Panc1 (cell line): ENCODE data around the gene BICRAL. TPM values are rescaled to one million over a fixed set of nuclear protein-coding genes. Genes with fewer than 3 reads are reported as not detected.

Source experiments
- ATAC-seq: fragments of 200-7000 bp; cut with Tn5 transposase; 2 replicates; pipeline ENCODE4 v1.9.1; 2020; ENCODE audit warnings: mild to moderate bottlenecking, moderate library complexity
- BruUV-seq: library from RNA; stranded (reverse); fragments of 400-500 nt; replicated peaks from 2 replicates; lab custom pipeline; 2021; lab: Mats Ljungman, UMichigan
- CTCF ChIA-PET: fragments of 300-600 bp; sonication (Branson Sonifier 250); formaldehyde crosslinking; loops from one replicate; lab custom pipeline; 2022; ENCODE audit warnings: antibody characterized with exemption; lab: Charles Lee
- POLR2A ChIA-PET: fragments of 300-600 bp; sonication (Branson Sonifier 250); formaldehyde crosslinking; loops from one replicate; lab custom pipeline; 2022; ENCODE audit warnings: antibody characterized with exemption; lab: Charles Lee
- DNase-seq: peaks from one replicate; pipeline ENCODE4 v3.0.0-alpha.2; 2010; ENCODE audit warnings: low read depth, low spot score
- H3K27ac ChIP-seq: 2 replicates; pipeline ENCODE4 v1.5.1; 2011; ENCODE audit warnings: mild to moderate bottlenecking, low read length, inconsistent platforms
- H3K27me3 ChIP-seq: fragments of 200-500 bp; sonication (Bioruptor generic); 2 replicates; pipeline ENCODE4 v1.6.0; 2014; ENCODE audit warnings: low read length, inconsistent platforms; ENCODE audit not compliant: control insufficient read depth, insufficient read depth
- H3K36me3 ChIP-seq: fragments of 200-500 bp; sonication (Bioruptor generic); 2 replicates; pipeline ENCODE4 v1.5.1; 2014; ENCODE audit warnings: inconsistent platforms, mild to moderate bottlenecking, low read length, moderate library complexity; ENCODE audit not compliant: control insufficient read depth, insufficient read depth
- H3K4me1 ChIP-seq: 2 replicates; pipeline ENCODE4 v1.5.1; 2011; ENCODE audit warnings: inconsistent platforms, mild to moderate bottlenecking, low read length, moderate library complexity; ENCODE audit not compliant: control insufficient read depth, insufficient read depth
- H3K4me3 ChIP-seq, 2 experiments: 2 replicates each; pipeline ENCODE4 v1.5.1; 2011 to 2012; ENCODE audit warnings: low read depth in 2 of 2, low read length in 2 of 2, mild to moderate bottlenecking in 2 of 2, inconsistent platforms in 1 of 2, moderate library complexity in 1 of 2
- H3K9me3 ChIP-seq: fragments of 200-500 bp; sonication (Bioruptor generic); 2 replicates; pipeline ENCODE4 v1.5.1; 2014; ENCODE audit warnings: low read depth, mild to moderate bottlenecking, inconsistent platforms, low read length, moderate library complexity; ENCODE audit not compliant: control insufficient read depth, insufficient read depth
- POLR2AphosphoS5 ChIP-seq: IDR thresholded peaks from 2 replicates; pipeline ENCODE4 v1.6.1; 2012; ENCODE audit warnings: mild to moderate bottlenecking, low read depth, low read length, moderate library complexity
- SIN3A ChIP-seq: IDR thresholded peaks from 2 replicates; pipeline ENCODE4 v1.6.1; 2012; ENCODE audit warnings: low read depth, mild to moderate bottlenecking, low read length, moderate library complexity, borderline replicate concordance; ENCODE audit not compliant: insufficient read depth
- TCF7L2 ChIP-seq: IDR thresholded peaks from 2 replicates; pipeline ENCODE4 v1.6.1; 2011; ENCODE audit warnings: mild to moderate bottlenecking, low read depth, low read length, inconsistent platforms
- in situ Hi-C: cut with HindIII; loops from 2 replicates; pipeline ENCODE4 v1.10.0; 2016; ENCODE audit warnings: low sequenced_read_pairs, low pct_unique_long_range_greater_than_20kb
- intact Hi-C: fragments of 100-400 bp; cut with micrococcal nuclease; formaldehyde crosslinking; loops from one replicate; pipeline ENCODE4 v1.10.0; 2022; ENCODE audit not compliant: unreplicated experiment
- total RNA-seq: library from RNA; stranded (reverse); gene quantifications from one replicate; pipeline ENCODE4 v1.2.1, GENCODE V29; 2021; ENCODE audit not compliant: unreplicated experiment
- TF ChIP-seq, protein P1 (sequence below), 2 experiments: IDR thresholded peaks; 2 replicates each; pipeline ENCODE4 v1.6.1; 2011 to 2012; ENCODE audit warnings: low read depth in 2 of 2, control low read depth in 1 of 2, low read length in 1 of 2, mild to moderate bottlenecking in 1 of 2, moderate library complexity in 1 of 2; ENCODE audit not compliant: insufficient read depth in 1 of 2
- TF ChIP-seq, protein P2 (sequence below): fragments of 450-650 bp; IDR thresholded peaks from 2 replicates; pipeline ENCODE4 v1.5.1; 2017; ENCODE audit warnings: mild to moderate bottlenecking

The BICRAL gene
- total RNA-seq, 1 experiment from 2014 or later: 12.9 TPM

- no peaks in the 10 kb centered on the region for H3K27me3 ChIP-seq
- BruUV-seq: no TSS peak
- in situ Hi-C loops: no loop called here
- H3K27ac ChIP-seq: no peak overlapping the region
- ATAC-seq (no peak), DNase-seq (no peak)
- CTCF ChIA-PET: no interaction called here
- no peaks in the 10 kb centered on the region; the same call in 1 of the 2 replicates for H3K36me3 ChIP-seq
- no peaks in the 10 kb centered on the region for H3K4me1 ChIP-seq
- no peak overlapping the region for H3K4me3 ChIP-seq
- POLR2A ChIA-PET: no interaction called here
- intact Hi-C loops: no loop called here
- TF ChIP-seq, protein P1, sequence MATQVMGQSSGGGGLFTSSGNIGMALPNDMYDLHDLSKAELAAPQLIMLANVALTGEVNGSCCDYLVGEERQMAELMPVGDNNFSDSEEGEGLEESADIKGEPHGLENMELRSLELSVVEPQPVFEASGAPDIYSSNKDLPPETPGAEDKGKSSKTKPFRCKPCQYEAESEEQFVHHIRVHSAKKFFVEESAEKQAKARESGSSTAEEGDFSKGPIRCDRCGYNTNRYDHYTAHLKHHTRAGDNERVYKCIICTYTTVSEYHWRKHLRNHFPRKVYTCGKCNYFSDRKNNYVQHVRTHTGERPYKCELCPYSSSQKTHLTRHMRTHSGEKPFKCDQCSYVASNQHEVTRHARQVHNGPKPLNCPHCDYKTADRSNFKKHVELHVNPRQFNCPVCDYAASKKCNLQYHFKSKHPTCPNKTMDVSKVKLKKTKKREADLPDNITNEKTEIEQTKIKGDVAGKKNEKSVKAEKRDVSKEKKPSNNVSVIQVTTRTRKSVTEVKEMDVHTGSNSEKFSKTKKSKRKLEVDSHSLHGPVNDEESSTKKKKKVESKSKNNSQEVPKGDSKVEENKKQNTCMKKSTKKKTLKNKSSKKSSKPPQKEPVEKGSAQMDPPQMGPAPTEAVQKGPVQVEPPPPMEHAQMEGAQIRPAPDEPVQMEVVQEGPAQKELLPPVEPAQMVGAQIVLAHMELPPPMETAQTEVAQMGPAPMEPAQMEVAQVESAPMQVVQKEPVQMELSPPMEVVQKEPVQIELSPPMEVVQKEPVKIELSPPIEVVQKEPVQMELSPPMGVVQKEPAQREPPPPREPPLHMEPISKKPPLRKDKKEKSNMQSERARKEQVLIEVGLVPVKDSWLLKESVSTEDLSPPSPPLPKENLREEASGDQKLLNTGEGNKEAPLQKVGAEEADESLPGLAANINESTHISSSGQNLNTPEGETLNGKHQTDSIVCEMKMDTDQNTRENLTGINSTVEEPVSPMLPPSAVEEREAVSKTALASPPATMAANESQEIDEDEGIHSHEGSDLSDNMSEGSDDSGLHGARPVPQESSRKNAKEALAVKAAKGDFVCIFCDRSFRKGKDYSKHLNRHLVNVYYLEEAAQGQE (IDR thresholded peaks at IDR 0.05; ENCODE audit: insufficient read depth in 1 of 2, low read depth in 2 of 2, low read length in 1 of 2): no peak
- TF ChIP-seq SIN3A: no peak
- TF ChIP-seq, protein P2, sequence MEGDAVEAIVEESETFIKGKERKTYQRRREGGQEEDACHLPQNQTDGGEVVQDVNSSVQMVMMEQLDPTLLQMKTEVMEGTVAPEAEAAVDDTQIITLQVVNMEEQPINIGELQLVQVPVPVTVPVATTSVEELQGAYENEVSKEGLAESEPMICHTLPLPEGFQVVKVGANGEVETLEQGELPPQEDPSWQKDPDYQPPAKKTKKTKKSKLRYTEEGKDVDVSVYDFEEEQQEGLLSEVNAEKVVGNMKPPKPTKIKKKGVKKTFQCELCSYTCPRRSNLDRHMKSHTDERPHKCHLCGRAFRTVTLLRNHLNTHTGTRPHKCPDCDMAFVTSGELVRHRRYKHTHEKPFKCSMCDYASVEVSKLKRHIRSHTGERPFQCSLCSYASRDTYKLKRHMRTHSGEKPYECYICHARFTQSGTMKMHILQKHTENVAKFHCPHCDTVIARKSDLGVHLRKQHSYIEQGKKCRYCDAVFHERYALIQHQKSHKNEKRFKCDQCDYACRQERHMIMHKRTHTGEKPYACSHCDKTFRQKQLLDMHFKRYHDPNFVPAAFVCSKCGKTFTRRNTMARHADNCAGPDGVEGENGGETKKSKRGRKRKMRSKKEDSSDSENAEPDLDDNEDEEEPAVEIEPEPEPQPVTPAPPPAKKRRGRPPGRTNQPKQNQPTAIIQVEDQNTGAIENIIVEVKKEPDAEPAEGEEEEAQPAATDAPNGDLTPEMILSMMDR: no peak
- TF ChIP-seq TCF7L2: no peak
- TF ChIP-seq POLR2AphosphoS5: no peak
- H3K9me3 ChIP-seq: no peaks in the 10 kb centered on the region
Measured at GRCh38 chr6:42860036-42860435, 78.2 kb downstream of the BICRAL start.

DNA sequence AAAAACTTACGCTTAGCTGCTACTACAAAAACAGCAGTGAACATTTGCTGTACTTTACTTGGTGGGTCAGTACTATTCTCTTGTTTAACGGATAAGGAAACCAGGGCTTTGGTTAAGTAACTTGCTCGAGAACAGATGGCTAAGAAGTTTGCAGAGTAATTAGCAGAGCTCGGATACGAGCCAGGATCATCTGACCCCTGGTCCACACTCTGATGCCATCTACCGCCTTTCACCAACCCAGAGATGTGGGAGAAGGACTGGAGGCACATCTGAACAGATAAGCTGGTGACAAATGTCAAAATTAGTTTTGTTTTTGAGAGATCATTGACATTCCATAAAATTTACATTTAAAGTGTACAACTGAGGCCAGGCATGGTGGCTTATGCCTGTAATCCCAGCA, 78.6 kb downstream of the BICRAL start:
- no peak for ATAC-seq
- POLR2A ChIA-PET: no interaction called here
- intact Hi-C loops: no loop called here

More for the DNA sequence above, 78.6 kb downstream of the BICRAL start:
- Histone ChIP-seq H3K27ac (no peak overlapping the region), H3K4me1 (no peaks in the 10 kb centered on the region), H3K9me3 (no peaks in the 10 kb centered on the region), H3K27me3 (no peaks in the 10 kb centered on the region), H3K36me3 (no peaks in the 10 kb centered on the region; the same call in 1 of the 2 replicates), H3K4me3 (no peak overlapping the region)
- TF ChIP-seq, protein P2: no peak
- TF ChIP-seq SIN3A (no peak), POLR2AphosphoS5 (no peak), TCF7L2 (no peak)
- TF ChIP-seq, protein P1 (IDR thresholded peaks at IDR 0.05; ENCODE audit: insufficient read depth in 1 of 2, low read depth in 2 of 2, low read length in 1 of 2): no peak
- CTCF ChIA-PET: no interaction called here
- in situ Hi-C loops: no loop called here
- no TSS peak for BruUV-seq
- DNase-seq: no peak
